ENCODE results near the gene GABBR2.

GABBR2 gene

DNA sequence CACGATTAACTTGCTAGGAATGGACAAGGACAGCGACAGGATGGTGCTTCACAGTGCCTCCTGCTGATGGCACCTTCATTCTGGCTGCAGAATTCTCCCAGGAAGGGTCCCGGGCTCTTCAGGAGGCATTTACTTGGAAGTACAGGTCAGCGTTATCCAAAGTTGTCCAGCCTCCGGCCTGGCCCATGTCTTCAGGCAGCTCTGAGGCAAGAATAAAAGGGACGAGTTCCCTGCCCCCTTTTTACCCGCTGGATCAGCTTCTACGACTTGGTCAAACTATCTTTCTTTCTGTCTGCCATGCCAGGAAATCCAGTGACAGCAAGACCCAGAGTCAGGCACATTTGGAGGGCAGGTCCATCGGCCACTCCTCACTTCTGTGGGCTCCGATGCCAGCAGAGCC, 23.4 kb upstream of the GABBR2 start:
- H3K36me3 Mint-ChIP-seq (ENCODE audit: low read depth), result no peaks in the 10 kb centered on the region
- H3K27ac Mint-ChIP-seq, result no peak overlapping the region
- H3K4me1 Mint-ChIP-seq (ENCODE audit: low read depth), result no peaks in the 10 kb centered on the region
- no peaks in the 10 kb centered on the region for H3K9me3 Mint-ChIP-seq
- no peak overlapping the region for H3K4me3 Mint-ChIP-seq
- H3K27me3 Mint-ChIP-seq (ENCODE audit: low read depth), result no peaks in the 10 kb centered on the region

DNA sequence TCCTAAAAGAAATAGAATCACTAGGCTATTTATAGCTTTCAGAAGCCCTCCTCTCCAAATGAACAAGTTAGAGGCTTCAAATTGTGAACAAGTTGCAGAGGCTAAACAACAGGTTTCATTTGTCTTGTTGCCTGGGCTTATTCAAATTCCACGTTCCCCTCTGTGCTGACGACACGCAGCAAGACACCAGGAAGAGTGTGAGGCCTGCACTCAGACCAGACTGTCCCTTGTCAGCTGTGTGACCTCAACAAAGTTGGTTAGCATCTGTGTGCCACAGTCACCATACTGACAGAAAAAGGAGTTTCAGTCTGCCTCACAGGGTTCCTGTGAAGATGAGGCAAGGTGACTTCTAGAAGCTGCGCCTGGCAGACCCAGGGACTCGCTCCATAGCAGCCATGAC, 22.1 kb upstream of the GABBR2 start:
- Mint-ChIP-seq H3K4me3 (no peak overlapping the region), H3K36me3 (ENCODE audit: low read depth) (no peaks in the 10 kb centered on the region), H3K9me3 (no peaks in the 10 kb centered on the region), H3K27me3 (ENCODE audit: low read depth) (no peaks in the 10 kb centered on the region), H3K27ac (no peak overlapping the region), H3K4me1 (ENCODE audit: low read depth) (no peaks in the 10 kb centered on the region)

- H3K4me1 Mint-ChIP-seq (ENCODE audit: low read depth), result no peaks in the 10 kb centered on the region
- no peaks in the 10 kb centered on the region for H3K9me3 Mint-ChIP-seq
- peaks cover 4% of the 10 kb centered on the region for H3K27me3 Mint-ChIP-seq (ENCODE audit: low read depth)
- no peaks in the 10 kb centered on the region for H3K36me3 Mint-ChIP-seq (ENCODE audit: low read depth)
- no peak overlapping the region for H3K27ac Mint-ChIP-seq
- H3K4me3 Mint-ChIP-seq, result no peak overlapping the region
Observed at GRCh38 chr9:98728500-98728899, 19.8 kb upstream of the GABBR2 start.

DNA sequence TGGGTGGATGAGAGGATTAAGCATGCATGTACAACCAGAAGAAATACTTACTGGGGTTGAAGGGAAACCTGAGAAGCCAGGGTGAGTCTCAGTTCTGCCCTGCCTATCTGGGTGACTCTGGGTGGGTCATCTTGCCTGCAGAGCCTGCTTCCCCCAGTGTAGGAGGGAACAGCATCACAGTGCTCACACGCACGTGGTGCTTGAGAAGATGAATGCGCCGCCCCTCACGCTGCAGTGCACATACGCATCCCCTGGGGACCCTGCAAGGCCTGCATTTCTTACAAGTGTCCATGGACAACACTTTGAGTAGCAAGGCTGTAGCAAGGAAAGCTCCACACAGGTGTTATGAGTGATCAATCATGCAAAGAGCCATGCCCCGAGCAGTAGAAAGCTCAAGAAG, 18.7 kb upstream of the GABBR2 start:
- Mint-ChIP-seq H3K9me3 (no peaks in the 10 kb centered on the region), H3K27ac (no peak overlapping the region), H3K4me3 (no peak overlapping the region), H3K27me3 (ENCODE audit: low read depth) (peaks cover 10% of the 10 kb centered on the region), H3K4me1 (ENCODE audit: low read depth) (no peaks in the 10 kb centered on the region), H3K36me3 (ENCODE audit: low read depth) (no peaks in the 10 kb centered on the region)

DNA sequence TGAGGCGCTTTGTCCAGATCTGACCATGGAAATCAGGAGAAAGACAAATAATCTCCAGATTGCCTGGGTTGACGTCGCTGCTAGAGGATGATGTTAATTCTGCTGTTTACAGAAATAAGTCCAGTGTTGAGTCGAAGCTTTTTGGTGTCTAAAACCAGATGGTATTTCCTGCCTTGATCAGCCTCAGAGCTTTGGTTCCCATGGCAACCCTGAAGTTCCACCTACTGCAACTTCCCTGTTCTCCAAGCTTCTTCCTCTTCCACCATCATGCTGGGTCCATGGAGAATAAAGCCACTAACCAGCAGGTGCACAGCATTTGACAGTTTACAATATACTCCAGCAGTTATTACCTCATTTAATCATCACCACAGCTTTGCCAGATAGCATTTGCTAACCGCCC, 18.0 kb upstream of the GABBR2 start:
- Mint-ChIP-seq H3K4me1 (ENCODE audit: low read depth) (no peaks in the 10 kb centered on the region), H3K9me3 (no peaks in the 10 kb centered on the region), H3K36me3 (ENCODE audit: low read depth) (no peaks in the 10 kb centered on the region), H3K27ac (no peak overlapping the region), H3K27me3 (ENCODE audit: low read depth) (peaks cover 10% of the 10 kb centered on the region), H3K4me3 (no peak overlapping the region)

GRCh38 chr9:98724810-98725530, 16.2 kb upstream of the GABBR2 start:
- H3K4me1 Mint-ChIP-seq (ENCODE audit: low read depth), result no peaks in the 10 kb centered on the region
- H3K27ac Mint-ChIP-seq, result no peak overlapping the region
- no peaks in the 10 kb centered on the region for H3K36me3 Mint-ChIP-seq (ENCODE audit: low read depth)
- no peak overlapping the region for H3K4me3 Mint-ChIP-seq
- no peaks in the 10 kb centered on the region for H3K9me3 Mint-ChIP-seq
- peaks cover 18% of the 10 kb centered on the region for H3K27me3 Mint-ChIP-seq (ENCODE audit: low read depth)

- H3K9me3 Mint-ChIP-seq, result no peaks in the 10 kb centered on the region
- H3K36me3 Mint-ChIP-seq (ENCODE audit: low read depth), result no peaks in the 10 kb centered on the region
- no peaks in the 10 kb centered on the region for H3K4me1 Mint-ChIP-seq (ENCODE audit: low read depth)
- no peak overlapping the region for H3K27ac Mint-ChIP-seq
- peaks cover 29% of the 10 kb centered on the region for H3K27me3 Mint-ChIP-seq (ENCODE audit: low read depth)
- no peak overlapping the region for H3K4me3 Mint-ChIP-seq
Observed at GRCh38 chr9:98721643-98722042, 12.9 kb upstream of the GABBR2 start.

GRCh38 chr9:98720402-98720801, 11.7 kb upstream of the GABBR2 start:
- no peaks in the 10 kb centered on the region for H3K9me3 Mint-ChIP-seq
- H3K27me3 Mint-ChIP-seq (ENCODE audit: low read depth), result peaks cover 36% of the 10 kb centered on the region
- no peaks in the 10 kb centered on the region for H3K4me1 Mint-ChIP-seq (ENCODE audit: low read depth)
- no peak overlapping the region for H3K27ac Mint-ChIP-seq
- no peaks in the 10 kb centered on the region for H3K36me3 Mint-ChIP-seq (ENCODE audit: low read depth)
- no peak overlapping the region for H3K4me3 Mint-ChIP-seq

DNA sequence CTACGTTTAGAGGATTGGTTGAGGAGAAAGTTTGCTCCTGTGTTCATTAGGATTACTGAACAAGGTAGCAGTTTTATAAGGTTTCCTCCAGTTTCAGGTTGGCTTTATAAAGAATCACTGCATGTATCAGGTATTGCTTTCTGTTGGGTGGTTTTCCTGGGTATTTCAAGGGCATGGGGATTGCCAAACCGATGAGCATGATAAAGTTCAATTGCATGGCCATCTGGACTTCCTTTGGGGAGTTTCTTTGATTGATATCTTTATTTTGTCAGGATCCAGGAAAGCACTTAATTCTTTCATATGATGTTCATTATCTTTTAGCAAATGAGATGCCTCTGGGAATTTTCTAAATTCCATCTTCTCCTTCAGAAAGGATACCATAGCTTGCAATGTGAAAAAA, 10.3 kb upstream of the GABBR2 start:
- Mint-ChIP-seq H3K4me1 (ENCODE audit: low read depth) (no peaks in the 10 kb centered on the region), H3K27me3 (ENCODE audit: low read depth) (peaks cover 35% of the 10 kb centered on the region), H3K27ac (no peak overlapping the region), H3K4me3 (no peak overlapping the region), H3K9me3 (no peaks in the 10 kb centered on the region), H3K36me3 (ENCODE audit: low read depth) (no peaks in the 10 kb centered on the region)

- H3K36me3 Mint-ChIP-seq (ENCODE audit: low read depth), result no peaks in the 10 kb centered on the region
- no peaks in the 10 kb centered on the region for H3K9me3 Mint-ChIP-seq
- peaks cover 45% of the 10 kb centered on the region for H3K27me3 Mint-ChIP-seq (ENCODE audit: low read depth)
- H3K4me3 Mint-ChIP-seq, result no peak overlapping the region
- no peaks in the 10 kb centered on the region for H3K4me1 Mint-ChIP-seq (ENCODE audit: low read depth)
- no peak overlapping the region for H3K27ac Mint-ChIP-seq
Observed at GRCh38 chr9:98714833-98715232, 6.1 kb upstream of the GABBR2 start.

DNA sequence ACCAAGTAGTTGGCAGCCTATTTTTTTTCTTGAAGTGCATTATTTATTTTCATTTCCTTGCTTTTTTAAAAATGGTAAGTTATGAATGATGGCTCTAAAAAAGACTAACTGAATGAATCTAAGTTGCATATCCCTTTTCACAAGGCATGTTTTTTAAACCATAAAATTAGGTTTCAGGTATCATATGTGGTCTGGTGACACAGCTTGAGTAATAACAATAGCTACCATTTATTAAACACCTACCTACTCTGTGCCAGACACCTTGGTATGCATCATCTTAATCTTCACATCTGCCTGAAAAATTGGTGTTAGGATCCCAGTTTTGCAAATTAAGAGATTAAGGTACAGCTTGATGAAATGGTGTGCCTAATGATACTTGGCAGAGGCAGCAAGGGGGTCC, 4.3 kb upstream of the GABBR2 start:
- no peaks in the 10 kb centered on the region for H3K9me3 Mint-ChIP-seq
- H3K36me3 Mint-ChIP-seq (ENCODE audit: low read depth), result no peaks in the 10 kb centered on the region
- H3K4me3 Mint-ChIP-seq, result no peak overlapping the region
- H3K27ac Mint-ChIP-seq, result no peak overlapping the region
- H3K27me3 Mint-ChIP-seq (ENCODE audit: low read depth), result peaks cover 50% of the 10 kb centered on the region
- H3K4me1 Mint-ChIP-seq (ENCODE audit: low read depth), result no peaks in the 10 kb centered on the region

DNA sequence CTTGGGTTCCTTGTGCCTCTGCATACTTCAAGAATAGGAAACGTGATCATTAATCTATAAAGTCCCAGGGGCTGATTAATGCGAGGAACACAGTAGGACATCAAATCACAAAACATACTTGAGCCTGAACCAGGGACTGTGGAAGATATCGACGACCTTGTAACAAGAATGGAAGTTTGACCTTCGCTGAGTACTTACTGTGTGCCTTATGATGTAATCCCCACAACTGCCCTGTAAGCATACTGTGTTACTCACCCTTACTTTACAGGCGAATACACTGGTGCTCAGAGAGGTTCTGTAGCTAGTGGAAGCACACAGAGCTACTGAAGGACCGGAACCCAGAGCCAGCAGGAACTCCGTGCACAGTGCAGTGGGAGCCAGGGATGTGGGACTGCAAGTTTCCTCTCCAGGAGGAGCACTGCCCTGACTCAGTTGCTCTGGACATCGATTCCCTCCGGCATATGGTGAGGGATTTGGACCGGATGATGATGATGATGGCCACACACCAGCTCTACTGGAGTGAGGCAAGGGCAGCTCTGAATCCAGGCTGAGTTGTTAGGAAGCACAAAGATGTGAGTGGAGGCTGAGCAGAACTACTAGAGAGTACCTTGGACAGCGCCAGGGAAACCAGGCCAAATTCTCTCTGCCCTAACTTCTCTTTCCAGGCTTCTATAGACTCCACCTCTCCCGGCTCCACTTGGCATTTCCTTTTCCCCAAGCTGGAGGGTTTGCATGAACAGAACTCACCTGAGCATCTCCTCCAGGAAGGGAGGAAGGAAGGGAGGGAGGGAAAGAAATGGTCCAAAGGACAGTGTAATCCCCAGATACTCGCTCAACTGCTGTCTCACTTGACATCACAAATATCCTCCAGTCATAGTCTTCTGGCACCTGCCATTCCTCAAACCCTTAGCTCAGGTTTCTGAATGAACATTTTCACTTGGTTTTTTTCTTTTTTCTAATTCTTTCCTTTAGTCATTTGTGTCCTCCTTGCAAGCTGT, 1.5 kb upstream of the GABBR2 start:
- no peak overlapping the region for H3K27ac Mint-ChIP-seq
- no peaks in the 10 kb centered on the region for H3K36me3 Mint-ChIP-seq (ENCODE audit: low read depth)
- no peaks in the 10 kb centered on the region for H3K4me1 Mint-ChIP-seq (ENCODE audit: low read depth)
- no peak overlapping the region for H3K4me3 Mint-ChIP-seq
- peaks cover 53% of the 10 kb centered on the region for H3K27me3 Mint-ChIP-seq (ENCODE audit: low read depth)
- no peaks in the 10 kb centered on the region for H3K9me3 Mint-ChIP-seq

DNA sequence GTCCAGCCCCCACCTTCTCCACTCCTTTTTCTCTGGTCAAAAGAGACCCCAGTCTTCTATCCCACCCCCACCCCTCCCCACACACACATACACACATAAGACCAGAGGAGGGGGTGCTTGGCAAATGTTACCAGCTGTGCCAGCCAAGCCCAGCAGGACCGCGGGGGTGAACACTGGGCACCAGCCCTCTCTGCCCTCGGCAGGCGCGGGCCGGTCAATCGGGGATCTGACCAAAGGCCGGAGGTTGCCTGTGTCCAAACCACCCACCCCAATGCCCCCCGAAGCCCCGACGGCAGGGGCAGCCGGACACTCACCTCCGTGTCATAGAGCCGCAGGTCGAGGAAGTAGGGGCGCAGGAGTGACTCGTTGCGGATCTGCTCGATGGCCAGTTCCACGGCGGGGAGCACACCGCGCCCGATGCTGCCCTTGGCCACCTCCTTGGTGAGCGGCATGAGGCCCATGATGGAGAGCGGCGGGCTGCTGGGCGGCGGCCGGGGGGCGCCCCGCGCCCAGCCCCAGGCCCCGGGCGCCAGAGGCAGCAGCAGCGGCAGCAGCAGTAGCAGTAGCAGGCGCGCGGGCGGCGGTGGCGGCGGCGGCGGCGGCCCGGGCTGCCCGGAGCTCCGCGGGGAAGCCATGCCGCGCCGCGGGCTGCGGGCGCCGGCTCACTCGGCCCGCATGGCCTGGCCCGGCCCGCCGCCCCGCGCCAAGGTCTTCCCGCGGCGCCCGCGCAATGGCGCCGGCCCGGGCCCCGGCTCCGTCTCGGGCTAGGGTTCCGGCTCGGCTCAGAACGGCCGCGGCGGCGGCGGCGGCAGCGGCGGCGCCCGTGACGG, 417 bp downstream of the GABBR2 start:
- Mint-ChIP-seq H3K4me1 (ENCODE audit: low read depth) (no peaks in the 10 kb centered on the region), H3K36me3 (ENCODE audit: low read depth) (no peaks in the 10 kb centered on the region), H3K27me3 (ENCODE audit: low read depth) (peaks cover 65% of the 10 kb centered on the region), H3K9me3 (no peaks in the 10 kb centered on the region), H3K27ac (no peak overlapping the region), H3K4me3 (no peak overlapping the region)

Data from T-helper 1 cell treated with Interleukin-12 subunit alpha and Interleukin-12 subunit beta and Interleukin-4 antibody, amounts not matched to agents 30 μg/mL and 1 μg/mL, for 36 hours (primary cell).